T-helper 9 cell (primary cell): ENCODE measurements around the gene AGMAT.

Experiments used
- DNase-seq: peaks from one replicate; pipeline ENCODE4 v3.0.0-alpha.2; 2020

AGMAT gene

GRCh38 chr1:15557594-15557993 lies 27.3 kb downstream of the AGMAT start:
- DNase-seq: no peak

- DNase-seq: no peak
Measured at GRCh38 chr1:15557008-15557407, 27.8 kb downstream of the AGMAT start.

DNA sequence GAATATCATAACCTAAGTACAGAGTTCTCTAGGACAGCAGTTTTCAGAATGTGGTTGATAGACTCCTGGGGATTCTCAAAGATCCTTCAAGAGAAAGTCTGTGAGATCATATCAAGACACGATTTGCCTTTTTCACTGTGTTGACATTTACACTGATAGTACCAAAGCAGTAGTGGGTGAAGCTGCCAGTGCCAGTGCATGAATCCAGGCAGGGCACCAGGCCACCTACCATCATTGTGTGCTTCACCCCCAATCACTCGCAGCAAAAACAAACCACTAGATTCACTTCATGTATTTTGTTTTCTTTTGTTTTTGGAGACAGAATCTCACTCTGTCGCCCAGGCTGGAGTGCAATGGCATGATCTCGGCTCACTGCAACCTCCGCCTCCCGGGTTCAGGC lies 34.3 kb downstream of the AGMAT start:
- DNase-seq: no peak

DNA sequence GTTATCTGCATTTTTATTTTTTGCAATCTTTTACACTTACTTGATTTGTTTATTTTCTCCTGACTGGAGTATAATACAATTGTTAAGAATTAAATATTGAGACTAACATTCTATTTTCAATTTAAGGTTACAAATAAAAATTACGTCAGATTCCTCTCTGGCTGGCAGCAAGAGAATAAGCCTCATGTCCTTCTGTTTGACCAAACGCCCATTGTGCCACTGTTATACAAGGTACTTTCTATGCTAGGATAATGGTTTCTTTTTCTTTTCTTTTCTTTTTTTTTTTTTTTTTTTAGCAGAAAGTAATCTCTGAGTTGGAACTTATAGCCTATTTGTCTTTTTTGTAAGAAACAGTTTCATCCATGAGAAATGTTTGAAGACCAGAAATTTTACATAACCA lies 38.2 kb downstream of the AGMAT start:
- no peak for DNase-seq

DNA sequence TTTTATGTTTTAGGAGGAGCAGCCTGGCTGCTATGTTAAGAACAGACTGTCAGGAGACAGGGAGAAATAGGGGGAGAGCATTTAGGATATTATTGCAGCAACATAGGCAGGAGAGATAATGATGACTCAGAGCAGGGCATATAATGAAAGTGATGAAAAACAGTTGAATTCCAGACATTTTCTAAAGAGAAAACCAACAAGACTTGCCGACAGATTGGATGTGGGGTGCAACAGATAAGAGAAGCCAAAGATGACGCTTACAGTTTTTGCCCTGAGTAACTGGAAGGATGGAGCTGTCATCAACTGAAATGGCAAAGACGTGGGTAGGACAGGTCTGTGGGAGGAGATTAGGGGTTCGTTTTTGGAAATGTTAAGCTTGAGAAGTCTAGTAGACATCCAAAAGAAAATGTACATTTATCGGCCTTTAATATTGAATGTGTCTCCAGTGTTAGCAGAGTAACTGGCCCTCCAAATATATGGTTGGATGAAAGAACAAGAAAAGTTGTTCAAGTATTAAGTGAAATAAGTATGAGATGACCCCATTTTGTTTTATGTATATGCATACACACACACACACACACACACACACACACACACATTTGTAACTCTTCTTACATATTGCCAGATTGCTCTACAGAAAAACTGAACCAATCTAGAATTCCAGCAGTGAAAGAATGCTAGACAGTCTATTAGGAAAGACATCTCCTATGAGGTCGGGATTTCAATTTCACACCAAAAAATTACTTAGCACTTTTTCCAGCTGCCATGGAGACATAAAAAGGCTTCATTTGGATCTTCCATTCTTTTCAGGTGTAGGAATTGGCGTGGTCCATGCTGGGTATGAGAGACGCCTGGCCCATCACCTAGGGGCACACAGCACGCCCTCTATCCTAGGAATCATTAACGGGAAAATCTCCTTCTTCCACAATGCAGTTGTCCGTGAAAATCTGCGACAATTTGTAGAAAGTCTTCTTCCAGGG lies 41.0 kb downstream of the AGMAT start:
- no peak for DNase-seq

DNA sequence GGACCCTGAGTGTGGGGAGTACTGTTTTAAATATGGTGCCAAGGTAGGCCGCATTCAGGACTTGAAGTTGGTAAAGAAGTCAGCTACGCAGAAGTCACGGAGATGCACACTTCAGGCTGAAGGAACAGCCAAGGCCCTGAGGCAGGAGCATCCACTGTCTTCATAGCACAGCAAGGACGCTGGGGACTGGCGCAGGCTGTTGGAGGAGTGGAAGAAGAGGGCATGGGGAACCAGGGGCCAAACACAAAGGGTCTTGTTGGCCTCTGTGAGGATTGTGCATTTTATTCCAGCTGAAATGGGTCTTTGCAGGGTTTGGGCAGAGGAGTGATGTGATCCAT lies 41.6 kb downstream of the AGMAT start:
- no peak for DNase-seq

DNA sequence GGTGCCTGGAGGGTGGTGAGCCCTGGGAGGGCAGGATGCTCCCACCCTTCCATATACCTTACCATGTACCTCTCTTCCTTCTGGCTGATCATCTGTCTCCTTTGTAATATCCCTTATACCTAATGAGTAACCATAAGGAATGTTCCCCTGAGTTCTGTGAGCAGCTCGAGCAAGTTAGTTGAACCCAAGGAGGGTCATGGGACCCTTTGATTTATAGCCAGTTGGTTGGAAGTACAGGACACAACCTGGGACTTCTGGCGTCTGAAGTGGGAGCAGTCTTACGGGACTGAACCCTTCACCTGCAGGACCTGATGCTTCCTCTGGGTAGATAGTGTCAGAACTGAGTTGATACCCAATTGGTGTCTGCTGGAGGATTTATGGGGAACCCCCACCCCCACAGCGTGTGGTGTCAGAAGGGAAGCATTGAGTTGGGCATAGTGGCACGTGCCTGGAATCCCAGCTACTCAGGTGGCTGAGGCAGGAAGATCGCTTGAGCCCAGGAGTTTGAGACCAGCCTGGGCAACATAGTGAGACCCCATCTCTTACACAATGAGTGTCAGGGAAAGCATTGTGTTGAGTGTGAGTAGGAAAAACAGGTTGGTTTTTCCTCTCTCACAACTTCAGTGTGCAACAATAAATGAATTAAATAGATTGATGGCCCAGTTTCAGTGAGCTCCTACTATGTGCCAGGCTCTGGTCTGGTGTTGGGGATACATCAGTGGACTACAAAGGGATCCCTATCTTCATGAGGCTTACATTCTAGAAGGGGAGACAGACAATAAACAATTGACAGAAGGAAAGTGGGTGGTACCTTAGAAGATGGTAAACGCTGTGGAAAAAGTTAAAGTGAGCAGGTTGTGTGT lies 42.2 kb downstream of the AGMAT start:
- no peak for DNase-seq

DNA sequence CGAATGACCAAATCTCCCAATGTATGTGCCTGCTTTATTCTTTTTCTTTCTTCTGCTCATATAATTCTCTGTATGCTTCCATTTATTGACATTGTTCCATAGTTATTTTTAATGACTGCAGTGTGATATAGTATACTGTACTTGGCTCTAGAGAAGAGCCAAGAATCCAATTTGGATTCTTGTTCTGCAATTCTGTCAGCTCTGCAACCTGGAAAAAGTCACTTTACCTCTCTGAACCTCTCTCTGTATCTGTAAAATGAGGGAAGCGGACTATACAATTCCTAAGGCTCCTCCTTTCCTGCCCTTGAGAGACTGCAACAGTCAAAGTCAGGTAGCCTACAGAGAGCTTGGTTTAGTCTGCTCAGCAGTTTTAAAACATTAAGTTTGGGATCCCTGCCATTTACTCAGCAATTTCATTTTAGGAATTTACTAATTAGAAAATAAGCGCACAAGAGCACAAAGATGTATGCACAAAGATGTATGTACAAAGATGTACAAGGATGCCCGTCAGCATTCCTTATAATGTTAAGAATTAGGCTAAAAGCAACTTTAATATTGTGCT lies 43.5 kb downstream of the AGMAT start:
- no peak for DNase-seq

DNA sequence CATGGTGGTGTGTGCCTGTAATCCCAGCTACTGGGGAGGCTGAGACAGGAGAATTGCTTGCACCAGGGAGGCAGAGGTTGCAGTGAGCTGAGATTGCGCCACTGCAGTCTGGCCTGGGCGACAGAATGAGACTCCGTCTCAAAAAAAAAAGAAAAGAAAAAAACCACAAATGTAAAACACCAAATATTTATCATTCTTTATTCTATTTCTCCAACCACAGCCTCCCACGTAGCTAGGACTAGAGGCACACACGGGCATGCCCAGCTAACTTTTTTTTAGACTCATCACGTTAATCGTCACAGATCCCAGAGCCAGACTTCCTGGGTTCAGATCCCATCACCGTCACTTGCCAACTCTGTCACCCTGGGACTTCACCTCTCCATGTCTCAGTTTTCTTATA lies 44.7 kb downstream of the AGMAT start:
- DNase-seq: no peak

- no peak for DNase-seq
Measured at GRCh38 chr1:15538771-15539170, 46.1 kb downstream of the AGMAT start.

DNA sequence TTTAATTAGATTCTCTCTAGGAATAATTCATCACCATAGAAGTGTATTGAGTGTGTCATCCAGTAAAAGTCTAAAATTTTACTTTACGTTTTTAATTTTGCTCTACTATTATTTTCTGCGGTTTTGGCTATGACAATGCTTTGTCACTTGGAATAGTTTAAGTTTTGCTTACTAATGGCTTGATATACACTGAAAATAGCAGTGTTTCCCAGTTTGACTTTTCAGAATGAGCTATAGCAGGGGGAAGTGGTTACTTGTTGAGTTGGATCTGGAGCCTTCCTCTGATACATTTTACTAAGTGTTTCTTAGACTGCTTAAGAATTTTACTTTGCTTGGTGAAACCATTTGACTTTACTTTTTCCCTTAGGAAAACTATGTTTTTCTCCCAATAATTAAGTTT lies 53.2 kb downstream of the AGMAT start:
- no peak for DNase-seq

- no peak for DNase-seq
Measured at GRCh38 chr1:15531003-15531402, 53.8 kb downstream of the AGMAT start.

- DNase-seq: peak; percentile 89
Measured at GRCh38 chr1:15526490-15527339, 58.1 kb downstream of the AGMAT start, which contains the start of gene DNAJC16. DNAJC16 (plus strand) TSS chr1:15526848; CDS start chr1:15529106, 2,258 bp downstream.

DNA sequence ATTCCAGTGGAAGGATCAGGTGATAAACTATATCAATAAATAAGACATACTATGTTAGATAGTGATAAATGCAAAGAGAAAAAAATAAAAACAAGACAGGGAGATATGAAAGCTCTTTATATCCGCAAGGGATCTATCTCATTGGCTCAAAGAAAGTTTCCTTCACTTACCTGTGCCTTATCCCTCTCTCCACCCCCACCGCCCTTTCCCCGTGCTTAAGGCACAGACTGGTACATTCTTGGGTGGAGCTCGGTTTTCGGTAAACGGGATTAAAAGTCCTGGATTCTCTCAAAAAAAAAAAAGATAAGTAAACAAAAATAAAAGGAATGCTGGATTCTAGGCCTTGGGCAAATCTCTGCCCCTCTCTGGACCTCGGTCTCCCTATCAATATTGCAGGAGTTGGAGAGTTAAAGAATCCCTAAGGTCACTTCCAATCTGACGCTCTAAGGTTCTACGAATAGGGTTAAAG lies 58.8 kb downstream of the AGMAT start:
- peak; percentile 21 for DNase-seq

GRCh38 chr1:15525050-15526020 lies 59.5 kb downstream of the AGMAT start:
- DNase-seq: no peak

GRCh38 chr1:15524283-15525049 lies 60.4 kb downstream of the AGMAT start:
- DNase-seq: peak; percentile 100

GRCh38 chr1:15524021-15524282 lies 60.9 kb downstream of the AGMAT start, which contains the start of gene CASP9:
CASP9 (minus strand) TSS chr1:15524215; CDS start chr1:15524200, 15 bp downstream.
- DNase-seq: no peak

GRCh38 chr1:15523104-15524020 lies 61.5 kb downstream of the AGMAT start:
- DNase-seq: no peak

- DNase-seq: no peak
Measured at GRCh38 chr1:15522551-15522950, 62.3 kb downstream of the AGMAT start.
